Neural cell (in vitro differentiated cells): ENCODE results near the gene SRP54.

Experiments
- EP300 ChIP-seq: fragments of 450-650 bp; conservative IDR thresholded peaks from 2 replicates; pipeline ENCODE4 v1.6.1; 2014; ENCODE audit warnings: antibody characterized with exemption, mild to moderate bottlenecking, moderate library complexity; ENCODE audit not compliant: poor library complexity, severe bottlenecking
- EZH2 ChIP-seq: fragments of 200-600, 300-800 bp; shearing (Covaris generic), sonication (generic); IDR thresholded peaks from 2 replicates; pipeline ENCODE4 v1.6.1; 2014; ENCODE audit warnings: antibody characterized with exemption, low read length, borderline replicate concordance, mild to moderate bottlenecking; ENCODE audit not compliant: insufficient read depth, poor library complexity, severe bottlenecking
- RAD21 ChIP-seq: fragments of 450-650 bp; conservative IDR thresholded peaks from 2 replicates; pipeline ENCODE4 v1.6.1; 2014; ENCODE audit warnings: antibody characterized with exemption, mild to moderate bottlenecking, moderate library complexity
- TAF1 ChIP-seq: IDR thresholded peaks from 2 replicates; pipeline ENCODE4 v1.6.1; 2012; ENCODE audit warnings: low read depth
- TF ChIP-seq, protein P1 (sequence below): fragments of 450-650 bp; IDR thresholded peaks from 2 replicates; pipeline ENCODE4 v1.5.1; 2014; ENCODE audit warnings: antibody characterized with exemption, mild to moderate bottlenecking, moderate library complexity; ENCODE audit not compliant: poor library complexity, severe bottlenecking

DNA sequence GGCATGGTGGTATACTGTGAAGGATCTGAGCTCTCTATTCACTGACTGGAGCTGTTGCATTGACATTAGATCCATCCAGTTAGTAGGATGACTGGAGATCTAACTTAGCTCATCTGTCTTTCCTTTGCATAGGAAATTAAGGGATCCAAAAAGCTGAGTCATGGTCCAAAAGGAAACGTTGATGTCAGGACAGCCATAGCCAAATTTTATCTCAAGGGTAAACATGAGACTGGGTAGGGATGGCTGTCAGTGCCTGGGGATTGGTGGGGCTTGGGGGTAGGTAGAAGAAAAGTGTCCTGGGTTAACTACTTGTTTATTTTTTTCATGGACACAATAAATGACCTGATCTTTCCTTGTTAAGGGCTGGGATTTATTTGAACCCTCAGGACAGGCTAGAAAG is 67.9 kb downstream of the SRP54 start:
- TF ChIP-seq EZH2, result no peak
- TF ChIP-seq, protein P1, sequence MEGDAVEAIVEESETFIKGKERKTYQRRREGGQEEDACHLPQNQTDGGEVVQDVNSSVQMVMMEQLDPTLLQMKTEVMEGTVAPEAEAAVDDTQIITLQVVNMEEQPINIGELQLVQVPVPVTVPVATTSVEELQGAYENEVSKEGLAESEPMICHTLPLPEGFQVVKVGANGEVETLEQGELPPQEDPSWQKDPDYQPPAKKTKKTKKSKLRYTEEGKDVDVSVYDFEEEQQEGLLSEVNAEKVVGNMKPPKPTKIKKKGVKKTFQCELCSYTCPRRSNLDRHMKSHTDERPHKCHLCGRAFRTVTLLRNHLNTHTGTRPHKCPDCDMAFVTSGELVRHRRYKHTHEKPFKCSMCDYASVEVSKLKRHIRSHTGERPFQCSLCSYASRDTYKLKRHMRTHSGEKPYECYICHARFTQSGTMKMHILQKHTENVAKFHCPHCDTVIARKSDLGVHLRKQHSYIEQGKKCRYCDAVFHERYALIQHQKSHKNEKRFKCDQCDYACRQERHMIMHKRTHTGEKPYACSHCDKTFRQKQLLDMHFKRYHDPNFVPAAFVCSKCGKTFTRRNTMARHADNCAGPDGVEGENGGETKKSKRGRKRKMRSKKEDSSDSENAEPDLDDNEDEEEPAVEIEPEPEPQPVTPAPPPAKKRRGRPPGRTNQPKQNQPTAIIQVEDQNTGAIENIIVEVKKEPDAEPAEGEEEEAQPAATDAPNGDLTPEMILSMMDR, result no peak
- no peak for TF ChIP-seq EP300
- no peak for TF ChIP-seq TAF1
- TF ChIP-seq RAD21, result no peak
